PC-9 (cell line): ENCODE measurements around the gene KCNQ5. TPM values are rescaled to one million over a fixed set of nuclear protein-coding genes. Genes with fewer than 3 reads are reported as not detected.

ENCODE experiments used
- BruUV-seq: library from RNA; stranded (reverse); fragments of 400-500 nt; replicated peaks from 2 replicates; lab custom pipeline; 2021; lab: Mats Ljungman, UMichigan
- CTCF ChIA-PET: fragments of 300-600 bp; sonication (Branson Sonifier 250); formaldehyde crosslinking; loops from one replicate; lab custom pipeline; 2022; ENCODE audit warnings: antibody characterized with exemption; lab: Charles Lee
- POLR2A ChIA-PET: fragments of 300-600 bp; sonication (Branson Sonifier 250); formaldehyde crosslinking; loops from one replicate; lab custom pipeline; 2022; ENCODE audit warnings: antibody characterized with exemption; ENCODE audit not compliant: unreplicated experiment; lab: Charles Lee
- DNase-seq, 2 experiments: peaks; one replicate each; pipeline versions ENCODE4 v3.0.0 to v3.0.0-alpha.2; 2015 to 2022; ENCODE audit warnings: mixed read lengths in 1 of 2
- H2AFZ ChIP-seq: fragments of 200-600 bp; sonication (generic); 2 replicates; pipeline ENCODE4 v1.8.1; 2017; ENCODE audit warnings: antibody characterized with exemption
- H3F3A ChIP-seq: fragments of 200-600 bp; sonication (generic); 2 replicates; pipeline ENCODE4 v1.8.1; 2017; ENCODE audit warnings: antibody characterized with exemption, mild to moderate bottlenecking, low read depth; ENCODE audit not compliant: insufficient read depth
- H3K27ac ChIP-seq: fragments of 200-600 bp; sonication (generic); 2 replicates; pipeline ENCODE4 v1.6.1; 2016; ENCODE audit warnings: mixed run types
- H3K27me3 ChIP-seq: fragments of 200-600 bp; sonication (generic); 2 replicates; pipeline ENCODE4 v1.6.1; 2016; ENCODE audit warnings: low read depth, mixed run types; ENCODE audit not compliant: insufficient read depth
- H3K36me3 ChIP-seq: fragments of 200-600 bp; sonication (generic); 2 replicates; pipeline ENCODE4 v1.6.1; 2016; ENCODE audit warnings: low read depth, mixed run types
- H3K4me1 ChIP-seq: fragments of 200-600 bp; sonication (generic); replicated peaks from 2 replicates; pipeline ENCODE4 v1.6.1; 2016; ENCODE audit warnings: mixed run types; ENCODE audit not compliant: insufficient read depth
- H3K4me2 ChIP-seq: fragments of 200-600 bp; sonication (generic); 2 replicates; pipeline ENCODE4 v1.6.1; 2017; ENCODE audit warnings: mixed run types
- H3K4me3 ChIP-seq: fragments of 200-600 bp; sonication (generic); 2 replicates; pipeline ENCODE4 v1.6.1; 2016; ENCODE audit warnings: mixed run types
- H3K79me2 ChIP-seq: fragments of 200-600 bp; sonication (generic); 2 replicates; pipeline ENCODE4 v1.6.1; 2017; ENCODE audit warnings: low read depth, mixed run types
- H3K9me2 ChIP-seq: fragments of 200-600 bp; sonication (generic); 2 replicates; pipeline ENCODE4 v1.8.1; 2017; ENCODE audit warnings: mild to moderate bottlenecking; ENCODE audit not compliant: insufficient read depth
- H3K9me3 ChIP-seq: fragments of 200-600 bp; sonication (generic); 2 replicates; pipeline ENCODE4 v1.8.1; 2016; ENCODE audit warnings: low read depth; ENCODE audit not compliant: insufficient read depth
- H4K20me1 ChIP-seq: fragments of 200-600 bp; sonication (generic); 2 replicates; pipeline ENCODE4 v1.8.1; 2017; ENCODE audit not compliant: insufficient read depth
- CTCF ChIP-seq: fragments of 200-600 bp; sonication (generic); conservative IDR thresholded peaks from 2 replicates; pipeline ENCODE4 v1.6.1; 2017; ENCODE audit warnings: mixed run types, antibody characterized with exemption, mild to moderate bottlenecking, moderate library complexity
- EZH2 ChIP-seq: fragments of 200-600 bp; sonication (generic); IDR thresholded peaks from 2 replicates; pipeline ENCODE4 v1.8.0; 2017; ENCODE audit warnings: antibody characterized with exemption, low read depth
- intact Hi-C: fragments of 100-400 bp; cut with micrococcal nuclease; formaldehyde crosslinking; loops from one replicate; pipeline ENCODE4 v1.10.0; 2022; ENCODE audit not compliant: unreplicated experiment
- total RNA-seq: library from RNA; stranded (reverse); gene quantifications from 2 replicates; pipeline ENCODE4 v1.2.3, GENCODE V29; 2021

The KCNQ5 gene
- total RNA-seq, 1 experiment from 2014 or later: 0.20 TPM

- Histone ChIP-seq H3K27me3 (no peaks in the 10 kb centered on the region), H3K9me2 (no peaks in the 10 kb centered on the region), H3K4me2 (no peak overlapping the region), H3K4me3 (no peak overlapping the region), H3K4me1 (no peaks in the 10 kb centered on the region), H3K27ac (no peak overlapping the region), H3K9me3 (no peaks in the 10 kb centered on the region), H2AFZ (no peak overlapping the region), H4K20me1 (no peaks in the 10 kb centered on the region), H3F3A (no peaks in the 10 kb centered on the region), H3K36me3 (no peaks in the 10 kb centered on the region), H3K79me2 (no peaks in the 10 kb centered on the region)
- intact Hi-C loops: no loop called here
- no peak for DNase-seq
- ChIA-PET POLR2A (no interaction called here), CTCF (no interaction called here)
- TF ChIP-seq CTCF (no peak), EZH2 (no peak)
- no TSS peak for BruUV-seq
Measured at GRCh38 chr6:72676995-72677394, 55.1 kb downstream of the KCNQ5 start.

- Histone ChIP-seq H3K27me3 (no peaks in the 10 kb centered on the region), H3F3A (no peaks in the 10 kb centered on the region), H3K36me3 (no peaks in the 10 kb centered on the region), H3K27ac (no peak overlapping the region), H3K4me1 (no peaks in the 10 kb centered on the region), H3K4me2 (no peak overlapping the region), H3K9me3 (no peaks in the 10 kb centered on the region), H3K4me3 (no peak overlapping the region), H3K9me2 (no peaks in the 10 kb centered on the region), H2AFZ (no peak overlapping the region), H4K20me1 (no peaks in the 10 kb centered on the region), H3K79me2 (no peaks in the 10 kb centered on the region)
- BruUV-seq: no TSS peak
- no peak for TF ChIP-seq CTCF
- no peak for TF ChIP-seq EZH2
- POLR2A ChIA-PET: no interaction called here
- DNase-seq: no peak
- intact Hi-C loops: no loop called here
- CTCF ChIA-PET: interaction anchor here (0.5 kb wide), 1 partner anchor 1368 kb away, joined by 4 read pairs; no protein-coding TSS in a partner anchor
Measured at GRCh38 chr6:72677740-72678139, 55.9 kb downstream of the KCNQ5 start.

GRCh38 chr6:72683797-72684196 is 61.9 kb downstream of the KCNQ5 start:
- no TSS peak for BruUV-seq
- H3K4me1 ChIP-seq: no peaks in the 10 kb centered on the region
- no peaks in the 10 kb centered on the region for H4K20me1 ChIP-seq
- no peaks in the 10 kb centered on the region for H3K79me2 ChIP-seq
- no peak overlapping the region for H3K4me3 ChIP-seq
- no peaks in the 10 kb centered on the region for H3F3A ChIP-seq
- intact Hi-C loops: no loop called here
- POLR2A ChIA-PET: no interaction called here
- no peaks in the 10 kb centered on the region for H3K36me3 ChIP-seq
- no peaks in the 10 kb centered on the region for H3K9me3 ChIP-seq
- DNase-seq: no peak
- no peaks in the 10 kb centered on the region for H3K27me3 ChIP-seq
- H3K9me2 ChIP-seq: no peaks in the 10 kb centered on the region
- CTCF ChIA-PET: no interaction called here
- no peak overlapping the region for H3K4me2 ChIP-seq
- H2AFZ ChIP-seq: no peak overlapping the region
- H3K27ac ChIP-seq: no peak overlapping the region
- TF ChIP-seq CTCF: no peak
- no peak for TF ChIP-seq EZH2
